ENCODE measurements around the gene GNAZ.

GRCh38 chr22:23169043-23169406 is 98.7 kb downstream of the GNAZ start:
- TF ChIP-seq CTCF (IDR thresholded peaks at IDR 0.05) (no peak), POLR2A (IDR thresholded peaks at IDR 0.05) (no peak)
